GM21360 (cell line): ENCODE results near the gene RPS29.

Source experiments
- ATAC-seq: cut with Tn5 transposase; IDR thresholded peaks from one replicate; pipeline ENCODE4 v1.9.1; 2021; ENCODE audit warnings: mild to moderate bottlenecking, moderate library complexity; ENCODE audit not compliant: unreplicated experiment

RPS29 gene

GRCh38 chr14:49553106-49553505, 33.1 kb downstream of the RPS29 start:
- no peak for ATAC-seq

- no peak for ATAC-seq
Measured at GRCh38 chr14:49551569-49551968, 34.6 kb downstream of the RPS29 start.

GRCh38 chr14:49550286-49551184, 35.6 kb downstream of the RPS29 start:
- ATAC-seq, result no peak

GRCh38 chr14:49549881-49550280, 36.3 kb downstream of the RPS29 start:
- ATAC-seq, result no peak

- no peak for ATAC-seq
Measured at GRCh38 chr14:49549446-49549845, 36.7 kb downstream of the RPS29 start.

GRCh38 chr14:49546766-49547165, 39.4 kb downstream of the RPS29 start:
- no peak for ATAC-seq

GRCh38 chr14:49545716-49546115, 40.5 kb downstream of the RPS29 start:
- ATAC-seq, result no peak

GRCh38 chr14:49545071-49545470, 41.1 kb downstream of the RPS29 start:
- no peak for ATAC-seq

- no peak for ATAC-seq
Measured at GRCh38 chr14:49541049-49541448, 45.1 kb downstream of the RPS29 start.

GRCh38 chr14:49538852-49539251, 47.3 kb downstream of the RPS29 start:
- no peak for ATAC-seq
